HG03159 (cell line): Measurements from ENCODE around the gene BRCA2.

Experiments
- ATAC-seq: cut with Tn5 transposase; IDR thresholded peaks from one replicate; pipeline ENCODE4 v1.9.1; 2021; ENCODE audit warnings: mild to moderate bottlenecking, moderate library complexity; ENCODE audit not compliant: unreplicated experiment

Gene BRCA2

DNA sequence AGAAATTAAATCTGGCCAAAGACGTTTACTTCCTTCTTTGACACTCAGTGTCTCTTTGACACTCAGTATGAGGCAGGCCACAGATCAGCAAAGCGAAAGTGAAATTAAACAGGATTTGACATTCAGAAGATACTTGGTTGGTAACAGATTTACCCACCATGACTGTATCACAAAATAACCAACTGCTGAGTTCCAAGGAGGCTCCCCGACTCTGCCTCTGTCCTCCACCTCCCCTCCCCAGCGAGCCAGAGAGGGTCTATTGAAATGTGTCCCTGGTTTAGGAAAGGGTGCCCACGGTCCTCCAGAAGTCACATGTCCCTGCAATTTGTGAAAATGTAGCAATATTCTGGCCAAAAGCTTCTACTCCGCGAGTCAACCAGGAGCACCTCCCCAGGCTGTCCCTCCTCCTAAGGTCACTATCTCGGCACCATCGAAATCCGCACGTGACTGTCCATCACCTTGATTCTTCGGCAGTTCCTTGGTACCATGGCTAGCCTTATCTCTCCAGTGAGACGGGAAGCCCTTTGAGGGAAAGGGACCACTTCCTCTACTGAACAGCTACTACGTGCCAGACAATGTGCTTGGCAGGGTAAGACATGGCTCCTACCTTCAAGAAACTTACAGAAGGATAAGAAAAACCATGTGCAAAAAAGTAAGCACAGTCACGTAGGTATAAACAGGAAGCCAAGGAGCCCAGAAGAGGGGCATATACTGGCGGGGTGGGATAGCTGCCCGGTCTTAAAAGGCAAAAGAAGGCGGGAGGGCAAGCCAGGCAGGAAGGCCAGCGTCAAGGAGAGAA, 111.1 kb downstream of the BRCA2 start:
- ATAC-seq: peak; percentile 43

- peak; percentile 18 for ATAC-seq
Measured at GRCh38 chr13:32426990-32427851, 111.9 kb downstream of the BRCA2 start.

DNA sequence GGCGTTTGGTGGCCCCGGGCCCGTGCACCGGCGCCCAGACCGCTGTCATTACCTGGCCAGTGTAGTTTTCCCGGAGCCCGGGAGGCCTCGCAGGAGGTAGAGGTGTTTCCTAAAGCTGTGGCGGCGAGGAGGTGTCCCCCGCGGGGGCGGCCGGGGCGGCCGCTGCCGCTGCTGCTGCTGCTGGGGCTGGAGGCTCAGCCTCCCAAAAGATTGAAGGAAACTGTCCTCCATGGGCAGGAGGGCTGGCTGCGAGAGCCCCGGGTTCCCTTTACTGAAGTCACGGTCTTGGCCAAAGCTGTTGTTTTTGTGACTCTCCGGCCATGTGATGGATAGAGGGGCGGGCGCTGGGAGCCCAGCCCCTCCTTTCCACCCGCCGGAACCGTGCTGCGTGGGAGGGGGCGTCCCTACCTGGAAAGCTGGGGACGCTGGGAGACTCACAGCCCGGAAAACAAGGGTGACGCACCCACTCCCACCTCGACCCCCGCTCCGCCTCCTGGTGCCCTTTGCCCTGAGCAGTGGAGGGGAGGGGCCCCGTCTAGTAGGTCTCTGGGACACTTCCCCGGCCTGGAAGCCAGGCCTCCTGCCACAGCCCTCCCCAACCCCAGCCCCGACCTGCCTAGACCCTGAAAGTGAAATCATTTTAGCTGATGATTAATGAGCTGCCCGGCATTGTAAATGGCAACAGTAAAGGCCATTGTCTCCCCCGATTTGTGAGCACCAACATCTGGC, 112.7 kb downstream of the BRCA2 start, which contains the start of gene N4BP2L1:
Gene N4BP2L1, minus strand, starts transcription at position 279 of the 729 bp plus-strand sequence. Its CDS starts 48 bp downstream, at position 231.
- peak; percentile 67 for ATAC-seq

DNA sequence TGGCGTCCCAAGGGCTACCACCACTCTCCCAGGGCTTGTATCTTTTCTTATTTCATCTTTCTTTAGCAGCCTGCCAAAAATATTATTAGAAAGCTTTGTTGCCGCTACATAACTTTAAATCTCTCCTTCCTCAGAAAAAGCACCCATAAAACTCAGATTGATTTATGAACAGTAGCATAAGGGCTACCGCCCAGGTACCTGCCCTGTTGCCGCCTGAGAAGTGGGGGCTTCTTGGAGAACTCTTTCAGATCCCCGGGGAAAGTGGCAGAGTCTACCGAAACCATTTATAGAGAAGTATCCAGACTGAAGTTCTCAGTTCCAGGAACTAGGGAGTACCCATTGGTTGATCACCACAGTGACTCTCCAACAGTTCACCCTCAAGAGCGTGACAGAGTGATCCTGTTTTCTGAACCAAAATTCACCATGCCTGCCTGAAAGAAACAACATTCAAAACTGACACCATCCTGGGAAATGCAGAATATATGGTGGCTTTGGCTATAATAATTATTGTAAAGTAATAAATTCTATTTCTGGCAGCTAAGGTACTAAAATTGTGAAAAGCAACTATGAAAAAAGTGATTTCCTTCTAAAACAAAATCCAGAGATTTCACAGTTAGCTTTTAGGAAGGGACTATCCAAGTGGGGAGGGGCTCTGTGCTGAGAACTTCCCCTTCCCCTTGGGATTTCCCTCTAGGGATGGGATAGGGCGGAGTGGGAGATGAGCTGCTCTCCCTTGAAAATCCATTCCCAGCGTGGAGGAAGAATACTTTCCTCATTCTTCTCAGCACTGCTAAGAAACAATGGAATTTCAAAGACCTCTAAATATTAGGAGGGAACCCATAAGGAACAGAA, 113.5 kb downstream of the BRCA2 start:
- ATAC-seq: no peak

DNA sequence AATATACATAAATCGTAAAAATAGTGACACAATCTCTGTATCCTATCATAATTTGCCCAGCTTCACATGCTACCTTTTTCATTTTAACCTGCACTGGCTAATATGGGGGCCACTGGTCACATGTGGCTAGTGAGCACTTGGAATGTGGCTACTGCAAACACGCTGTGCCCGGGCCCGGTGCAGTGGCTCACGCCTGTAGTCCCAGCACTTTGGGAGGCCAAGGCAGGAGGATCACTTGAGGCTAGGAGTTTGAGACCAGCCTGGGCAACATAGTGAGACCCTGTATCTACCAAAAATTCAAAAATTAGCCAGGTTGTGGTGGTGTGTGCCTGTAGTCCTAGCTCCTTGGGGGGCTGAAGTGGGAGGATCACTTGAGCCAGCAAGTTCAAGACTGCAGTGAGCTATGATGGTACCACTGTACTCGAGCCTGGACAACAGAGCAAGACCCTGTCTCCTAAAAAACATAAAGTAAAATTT, 114.2 kb downstream of the BRCA2 start:
- ATAC-seq: no peak

DNA sequence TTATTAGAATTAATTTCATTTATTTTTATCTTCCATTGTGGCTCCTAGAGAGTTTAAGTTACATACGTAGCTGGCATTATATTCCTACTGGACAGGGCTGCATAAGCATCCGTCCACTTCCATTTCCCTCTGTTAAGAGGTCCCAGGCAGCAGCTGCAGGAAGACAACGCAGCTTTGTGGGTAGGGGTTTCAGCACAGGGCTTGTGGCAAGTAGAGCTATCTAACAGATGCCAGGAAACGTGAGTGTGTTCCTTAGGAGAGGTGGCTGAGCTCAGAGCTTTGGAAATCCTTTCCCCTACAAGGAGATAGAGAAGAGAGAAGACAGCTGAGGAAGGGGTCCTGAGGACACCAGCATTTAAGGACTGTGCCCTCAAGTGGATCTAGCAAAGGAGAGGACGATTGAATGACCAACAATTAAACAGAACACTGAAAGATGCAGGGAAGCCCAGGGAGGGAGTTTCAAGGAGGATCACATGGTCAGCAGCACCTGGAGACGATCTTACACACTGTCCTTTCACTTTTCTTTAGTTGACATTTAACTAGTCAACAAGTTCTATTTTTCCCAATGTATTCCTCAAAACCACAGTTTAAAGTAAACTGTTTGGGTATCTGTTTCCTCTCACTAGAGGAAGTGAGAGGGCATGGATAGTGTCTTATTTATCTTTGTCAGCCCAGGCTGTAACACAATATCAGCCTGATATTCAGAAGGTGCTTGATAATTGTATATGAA, 114.9 kb downstream of the BRCA2 start:
- ATAC-seq: no peak

DNA sequence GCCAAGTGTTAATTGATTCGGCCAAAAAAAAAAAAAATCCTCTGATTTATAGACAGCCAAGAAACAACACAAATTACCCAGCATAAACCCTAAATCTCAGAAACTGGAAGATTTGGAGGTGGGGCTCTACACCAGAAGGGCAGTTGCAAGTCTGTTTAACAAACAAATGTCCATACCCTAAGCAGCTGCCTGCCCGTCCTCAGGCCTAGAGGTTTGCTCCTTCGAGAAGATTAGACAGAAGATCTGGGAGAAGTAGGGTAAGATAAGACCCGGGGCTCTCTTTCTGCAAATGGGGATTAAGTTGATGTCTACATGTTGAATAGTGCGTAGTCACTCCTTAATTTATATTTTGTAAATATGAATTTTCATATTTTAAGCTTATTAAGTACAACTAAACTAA, 116.1 kb downstream of the BRCA2 start:
- no peak for ATAC-seq

DNA sequence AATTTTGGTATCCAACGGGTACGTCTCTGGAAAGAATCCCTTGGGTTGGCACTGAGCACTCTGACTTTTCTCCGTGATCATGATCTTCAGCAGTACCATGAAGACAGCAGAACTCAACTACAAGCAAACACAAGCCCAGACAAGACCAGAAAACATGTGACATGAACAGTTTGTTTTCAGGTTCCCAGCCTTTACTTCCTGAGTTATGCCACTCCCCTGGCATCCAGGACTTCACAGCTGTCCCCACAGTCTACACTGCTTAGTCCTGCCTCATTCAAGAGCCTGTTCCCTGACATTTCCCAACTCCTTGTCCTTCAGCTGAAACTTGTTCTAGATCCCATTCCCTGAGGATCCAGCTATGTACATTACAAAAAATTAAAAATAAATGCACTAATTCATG, 117.5 kb downstream of the BRCA2 start:
- no peak for ATAC-seq

DNA sequence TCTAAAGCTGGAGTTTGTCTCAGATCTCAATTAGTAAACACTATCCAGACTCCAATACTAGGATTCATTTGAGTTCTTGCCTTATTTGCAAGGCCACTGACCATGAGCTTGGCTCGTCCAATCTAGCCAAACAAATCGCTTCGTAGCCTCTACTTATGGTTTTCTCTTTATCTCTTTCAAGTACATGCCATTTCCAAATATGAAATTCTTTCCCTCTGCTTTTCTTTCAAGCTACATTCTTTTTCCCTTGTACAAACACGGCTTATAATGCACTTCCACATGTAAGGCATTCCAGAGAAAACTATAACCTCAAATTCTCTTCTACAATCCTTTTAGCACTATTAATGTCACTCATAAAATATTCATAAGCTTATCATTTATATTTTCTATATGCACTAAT, 123.6 kb downstream of the BRCA2 start:
- ATAC-seq: no peak

GRCh38 chr13:32443111-32443510, 127.8 kb downstream of the BRCA2 start:
- ATAC-seq: peak; percentile 48

DNA sequence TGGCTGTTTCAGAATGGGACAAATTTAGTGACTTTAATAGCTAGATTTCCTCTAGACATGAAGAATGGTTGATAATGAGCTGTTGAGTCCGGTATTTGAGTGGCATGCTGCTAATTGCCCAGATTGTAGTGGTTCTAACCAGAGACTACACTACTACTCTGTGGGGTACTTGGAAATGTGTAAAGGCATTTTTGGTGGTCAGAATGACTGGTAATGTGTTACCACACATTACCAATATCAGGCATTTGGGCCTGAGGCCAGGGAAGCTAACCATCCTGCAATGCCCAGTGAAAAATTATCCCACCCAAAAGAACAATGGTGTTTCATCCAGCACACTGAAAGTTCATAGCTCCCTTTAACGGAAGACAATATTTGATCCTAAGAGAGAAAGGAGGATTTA, 130.2 kb downstream of the BRCA2 start:
- ATAC-seq: no peak

DNA sequence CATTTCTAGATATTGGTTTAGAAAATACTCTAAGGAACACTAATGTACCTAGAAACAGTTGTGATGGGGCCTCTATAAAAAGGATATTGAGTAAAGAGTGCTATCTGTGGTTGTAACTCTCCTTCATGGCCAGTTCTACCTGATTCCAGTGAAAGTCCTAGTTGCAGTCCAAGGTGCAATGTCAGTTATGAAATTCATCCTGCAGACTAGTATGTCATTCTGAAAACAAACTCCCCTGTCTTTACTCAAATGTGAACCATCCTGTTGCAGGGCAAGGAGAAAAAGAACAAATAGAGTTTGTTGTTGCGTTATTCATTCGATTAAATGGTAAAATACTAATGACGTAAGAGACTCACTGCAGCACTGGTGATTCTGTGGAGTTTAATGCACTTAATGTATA, 130.9 kb downstream of the BRCA2 start:
- no peak for ATAC-seq

DNA sequence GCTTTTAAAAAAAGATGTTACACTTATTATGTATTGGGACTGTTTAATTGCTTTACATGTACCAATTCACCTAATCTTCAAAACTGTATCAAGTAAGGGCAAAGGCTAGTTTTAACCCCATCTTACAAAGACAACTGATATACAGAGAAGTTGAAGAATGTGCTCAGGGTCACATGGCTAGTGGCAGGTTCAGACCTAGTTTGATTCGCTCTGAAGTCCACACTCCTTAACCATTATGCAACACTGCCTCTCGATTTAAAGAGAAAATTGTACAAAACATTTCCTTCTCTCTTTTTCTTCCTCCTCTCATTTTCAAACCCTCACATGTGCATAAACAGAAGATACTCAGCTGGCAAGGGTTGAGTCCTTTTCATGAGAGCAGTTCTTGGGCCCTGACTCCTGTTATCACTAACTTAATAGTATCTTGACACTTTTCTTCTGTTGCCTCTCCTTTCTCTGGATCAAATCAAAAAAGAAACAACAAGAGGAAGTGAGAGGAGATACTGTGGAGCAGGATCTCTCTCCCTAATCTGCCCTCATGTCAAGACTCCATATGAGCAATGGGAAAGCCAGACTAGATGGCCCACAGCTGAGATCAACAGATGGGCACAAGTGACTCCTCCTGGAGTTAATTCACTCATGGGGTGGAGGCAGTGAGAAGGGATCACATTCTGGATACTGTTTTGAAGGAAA, 131.6 kb downstream of the BRCA2 start:
- no peak for ATAC-seq

DNA sequence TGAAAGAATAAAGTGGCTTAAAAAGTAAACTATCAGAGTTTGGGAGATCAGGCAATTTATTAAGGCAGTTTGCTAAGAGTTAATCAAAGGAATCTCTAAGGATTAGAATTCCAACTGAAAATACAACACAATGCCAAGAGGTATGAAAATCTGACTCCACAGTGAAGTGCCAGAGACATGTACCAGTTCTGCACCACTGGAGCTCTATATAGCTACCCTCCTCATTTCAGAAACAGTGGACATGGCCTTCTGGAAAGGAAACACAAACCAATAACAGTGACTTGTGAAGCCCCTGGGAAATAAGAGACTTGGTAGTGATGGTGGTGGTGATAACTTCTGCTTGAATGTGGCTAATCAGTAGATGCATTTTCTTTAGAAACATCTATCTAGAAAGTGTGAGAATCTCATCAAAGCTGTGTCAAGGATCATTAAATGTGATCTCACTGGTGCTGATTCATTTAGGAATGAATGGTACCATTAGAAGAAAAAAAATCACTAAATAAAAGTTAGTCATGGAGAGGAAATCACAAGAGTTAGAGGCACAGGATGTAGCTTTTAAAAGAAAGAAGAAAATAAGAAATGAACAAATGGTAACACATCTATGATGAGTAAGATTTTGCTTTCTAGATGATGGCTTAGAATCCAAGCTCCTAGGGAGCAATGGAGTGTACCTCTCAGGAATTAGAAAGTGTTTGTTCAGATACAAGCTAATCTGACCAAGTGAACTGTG, 132.8 kb downstream of the BRCA2 start:
- no peak for ATAC-seq

- no peak for ATAC-seq
Measured at GRCh38 chr13:32448972-32449371, 133.7 kb downstream of the BRCA2 start.
